ENCODE data around the gene AKR7A3. TPM values are rescaled to one million over a fixed set of nuclear protein-coding genes. Genes with fewer than 3 reads are reported as not detected.

AKR7A3 gene
- total and polyA plus RNA-seq, 2 of the 4 experiments (the other 2 are of a cell fraction), result 0.18 to 0.62 TPM

GRCh38 chr1:19250629-19251304 lies 37.8 kb downstream of the AKR7A3 start:
- in situ Hi-C loops (cut with MboI; ENCODE audit: low sequenced_read_pairs), result loop anchor here (5.0 kb wide), 1 partner anchor 402 kb away; no protein-coding TSS in a partner anchor
- no peak for ATAC-seq (ENCODE audit: low read depth)
- BruUV-seq (replicated peaks), result TSS peak; percentile 75

More at GRCh38 chr1:19250629-19251304, 37.8 kb downstream of the AKR7A3 start:
- POLR2A ChIA-PET (ENCODE audit: unreplicated experiment), result no interaction called here
- CTCF ChIA-PET, result interaction anchor here (0.6 to 1.1 kb wide), 2 partner anchors 10 to 150 kb away, joined by 3 to 4 read pairs; no protein-coding TSS in a partner anchor
- peak overlapping the region; percentile 100 for H2AFZ ChIP-seq (replicated peaks; ENCODE audit: low read length, poor library complexity)
- dilution Hi-C loops (cut with HindIII; ENCODE audit: low sequenced_read_pairs, unreplicated experiment), result no loop called here
- peak overlapping the region; percentile 99; the same call in 1 of the 2 replicates for H4K5ac ChIP-seq (ENCODE audit: low read depth, low read length)
- H3K27me3 ChIP-seq (ENCODE audit: control insufficient read depth, insufficient read depth, low read length), result no peaks in the 10 kb centered on the region
- peak overlapping the region; percentile 92 for H3K56ac ChIP-seq (ENCODE audit: extremely low read depth, insufficient read depth, low read length)
- peak overlapping the region; percentile 87 for H3K4me3 ChIP-seq (ENCODE audit: insufficient read depth, low read depth, low read length)
- peaks cover 19% of the 10 kb centered on the region for H4K20me1 ChIP-seq (ENCODE audit: insufficient read depth, low read length)
- H3K27ac ChIP-seq (ENCODE audit: insufficient read depth, low read length), result peak overlapping the region; percentile 96
- no peak for DNase-seq
- H2AK5ac ChIP-seq (ENCODE audit: low read depth, low read length), result peak overlapping the region; percentile 53; the same call in 1 of the 2 replicates
- no peak overlapping the region for H2BK15ac ChIP-seq (ENCODE audit: low read depth, low read length)
- peak overlapping the region; percentile 99 for H3K9ac ChIP-seq (ENCODE audit: low read depth, low read length)
- peak overlapping the region; percentile 94 for H2AK9ac ChIP-seq (replicated peaks; ENCODE audit: low read depth, low read length, poor library complexity)
- TF ChIP-seq CTCF (conservative IDR thresholded peaks at IDR 0.05; ENCODE audit: low read depth, low read length) (no peak), BHLHE40 (IDR thresholded peaks at IDR 0.05; ENCODE audit: low read depth, low read length) (no peak), SMC3 (IDR thresholded peaks at IDR 0.05; ENCODE audit: low read depth, low read length) (no peak), POLR2A (IDR thresholded peaks at IDR 0.05; ENCODE audit: low read depth, low read length) (no peak), NFE2L2 (IDR thresholded peaks at IDR 0.05; ENCODE audit: low read depth, low read length) (no peak), CEBPB (IDR thresholded peaks at IDR 0.05; ENCODE audit: low read depth, low read length) (no peak), USF2 (IDR thresholded peaks at IDR 0.05; ENCODE audit: low read depth, low read length) (no peak), RFX5 (IDR thresholded peaks at IDR 0.05; ENCODE audit: low read depth, low read length) (no peak), MAFK (IDR thresholded peaks at IDR 0.05; ENCODE audit: low read depth, low read length) (no peak), CHD1 (IDR thresholded peaks at IDR 0.05; ENCODE audit: low read depth, low read length) (no peak), RCOR1 (IDR thresholded peaks at IDR 0.05; ENCODE audit: insufficient replicate concordance, low read length) (no peak), MAZ (IDR thresholded peaks at IDR 0.05; ENCODE audit: borderline replicate concordance, low read depth, low read length) (no peak)
- H3K23ac ChIP-seq (ENCODE audit: low read depth, low read length), result 0 out of 2 replicates have a peak overlapping the region, but pooled peaks have one; percentile 72
- H4K8ac ChIP-seq (ENCODE audit: low read depth in 2 of 2, low read length in 2 of 2), result peak overlapping the region; percentile 96 to 99
- intact Hi-C loops (cut with micrococcal nuclease), result loop anchor here (5.0 kb wide), 2 partner anchors 62 to 402 kb away; partner anchors contain the start of genes AKR7A2 and SLC66A1
- H2BK20ac ChIP-seq (ENCODE audit: low read depth, low read length), result no peak overlapping the region
- no peak overlapping the region for H2BK5ac ChIP-seq (ENCODE audit: low read depth, low read length, poor library complexity, severe bottlenecking)
- no peaks in the 10 kb centered on the region for H3K9me3 ChIP-seq (ENCODE audit: control insufficient read depth, insufficient read depth, low read length)
- H3K4me2 ChIP-seq (ENCODE audit: low read depth, low read length), result peak overlapping the region; percentile 93
- H2BK120ac ChIP-seq (ENCODE audit: low read depth, low read length), result no peak overlapping the region
- H3K9me1 ChIP-seq (ENCODE audit: insufficient read depth, low read length), result peaks cover 6% of the 10 kb centered on the region
- no peak overlapping the region for H3K18ac ChIP-seq (ENCODE audit: low read depth, low read length)
- H3K14ac ChIP-seq (replicated peaks; ENCODE audit: low read depth, low read length), result 0 out of 2 replicates have a peak overlapping the region, but pooled peaks have one; percentile 90
- WGBS, 2 experiments (ENCODE audit: extremely low coverage in 2 of 2, insufficient read length in 1 of 2), result 0% methylated on average over 2 of the region's 14 CpGs; no CpG with 5 or more reads in 1 of the 2 experiments
- H3K79me1 ChIP-seq (ENCODE audit: low read depth in 1 of 2, low read length in 2 of 2), result peaks cover 34 to 66% of the 10 kb centered on the region in 2 experiments
- peak overlapping the region; percentile 87; the same call in 1 of the 2 replicates for H3K4ac ChIP-seq (ENCODE audit: low read depth, low read length)
- peaks cover 7% of the 10 kb centered on the region for H3K36me3 ChIP-seq (ENCODE audit: control insufficient read depth, insufficient read depth, low read length)
- 0 out of 2 replicates have a peak, but pooled peaks cover 2% of the 10 kb centered on the region for H3K4me1 ChIP-seq (ENCODE audit: control insufficient read depth, insufficient read depth, low read length)
- peak overlapping the region; percentile 97 for H4K91ac ChIP-seq (ENCODE audit: insufficient read depth, low read depth, low read length)

All from IMR-90 (cell line).